ENCODE measurements around the gene ZBED3.
"Not testable (repeated sequence)": the region's sequence is repeated elsewhere in the genome, so short reads cannot be mapped to it uniquely, and the experiment has no call there.

ZBED3 gene

DNA sequence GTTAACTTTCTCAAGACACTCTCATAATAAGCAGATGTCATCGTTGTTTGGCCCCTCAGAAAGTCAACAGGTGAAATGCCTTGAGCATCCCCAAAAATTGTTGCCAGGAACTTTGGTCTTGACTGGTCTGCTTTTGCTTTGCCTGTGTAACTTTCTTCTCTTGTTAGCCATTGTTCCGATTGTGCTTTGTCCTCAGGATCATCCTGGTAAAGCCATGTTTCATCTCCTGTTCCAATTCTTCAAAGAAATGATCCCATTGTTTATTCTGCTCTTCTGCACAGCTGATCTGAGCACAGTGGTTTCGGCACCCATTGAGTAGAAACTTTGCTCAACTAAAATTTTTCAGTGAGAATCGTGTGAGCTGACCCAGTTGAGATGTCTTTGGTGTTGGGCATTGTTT is 8.1 kb upstream of the ZBED3 start:
- DNase-seq (ENCODE audit: low spot score) = no peak
- Histone ChIP-seq H3K27ac (no peak overlapping the region), H3K4me3 (no peak overlapping the region)
- TF ChIP-seq, protein P1, sequence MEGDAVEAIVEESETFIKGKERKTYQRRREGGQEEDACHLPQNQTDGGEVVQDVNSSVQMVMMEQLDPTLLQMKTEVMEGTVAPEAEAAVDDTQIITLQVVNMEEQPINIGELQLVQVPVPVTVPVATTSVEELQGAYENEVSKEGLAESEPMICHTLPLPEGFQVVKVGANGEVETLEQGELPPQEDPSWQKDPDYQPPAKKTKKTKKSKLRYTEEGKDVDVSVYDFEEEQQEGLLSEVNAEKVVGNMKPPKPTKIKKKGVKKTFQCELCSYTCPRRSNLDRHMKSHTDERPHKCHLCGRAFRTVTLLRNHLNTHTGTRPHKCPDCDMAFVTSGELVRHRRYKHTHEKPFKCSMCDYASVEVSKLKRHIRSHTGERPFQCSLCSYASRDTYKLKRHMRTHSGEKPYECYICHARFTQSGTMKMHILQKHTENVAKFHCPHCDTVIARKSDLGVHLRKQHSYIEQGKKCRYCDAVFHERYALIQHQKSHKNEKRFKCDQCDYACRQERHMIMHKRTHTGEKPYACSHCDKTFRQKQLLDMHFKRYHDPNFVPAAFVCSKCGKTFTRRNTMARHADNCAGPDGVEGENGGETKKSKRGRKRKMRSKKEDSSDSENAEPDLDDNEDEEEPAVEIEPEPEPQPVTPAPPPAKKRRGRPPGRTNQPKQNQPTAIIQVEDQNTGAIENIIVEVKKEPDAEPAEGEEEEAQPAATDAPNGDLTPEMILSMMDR (IDR thresholded peaks at IDR 0.05) = no peak

DNA sequence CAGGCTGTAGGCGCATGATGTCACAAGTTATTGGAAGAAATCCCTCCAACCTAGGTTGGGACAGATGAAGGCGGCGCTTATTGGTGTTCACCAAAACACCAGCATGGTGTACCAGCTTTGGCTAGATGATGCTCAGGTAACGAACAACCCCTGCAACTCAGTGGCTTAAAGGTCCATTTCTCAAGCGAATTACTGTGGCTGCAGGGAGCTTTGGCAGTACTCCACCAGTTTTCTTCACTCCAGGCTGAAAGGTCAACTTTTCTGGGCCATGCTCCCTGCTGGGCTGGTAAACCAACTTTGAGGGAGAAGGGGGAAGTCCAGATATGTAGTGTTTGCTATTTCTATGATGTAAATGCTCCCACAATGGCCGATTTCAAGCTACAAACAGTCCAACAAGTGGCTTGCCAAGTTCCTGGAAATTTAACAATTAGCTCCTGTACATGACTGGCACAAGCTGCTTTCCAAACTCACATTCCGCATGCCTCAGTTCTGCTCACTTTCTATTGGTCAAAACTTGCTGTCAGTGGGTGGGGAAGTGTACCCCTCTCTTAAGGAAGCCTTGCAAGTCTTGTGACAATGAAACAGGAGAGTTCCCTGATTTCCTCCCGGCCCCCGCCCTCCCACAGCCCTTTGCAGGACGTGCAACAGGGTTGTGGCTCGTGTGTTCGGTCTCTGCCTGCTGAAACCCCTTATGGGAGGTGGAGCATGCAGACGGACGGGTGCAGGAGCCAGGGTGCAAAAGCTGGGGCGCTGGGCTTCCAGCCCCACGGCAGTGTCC is 588 bp upstream of the ZBED3 start:
- H3K27ac ChIP-seq = peak overlapping the region; percentile 90 to 96
- TF ChIP-seq, protein P1 (IDR thresholded peaks at IDR 0.05) = no peak
- H3K4me3 ChIP-seq = peak overlapping the region; percentile 96
- no peak for DNase-seq (ENCODE audit: low spot score)

DNA sequence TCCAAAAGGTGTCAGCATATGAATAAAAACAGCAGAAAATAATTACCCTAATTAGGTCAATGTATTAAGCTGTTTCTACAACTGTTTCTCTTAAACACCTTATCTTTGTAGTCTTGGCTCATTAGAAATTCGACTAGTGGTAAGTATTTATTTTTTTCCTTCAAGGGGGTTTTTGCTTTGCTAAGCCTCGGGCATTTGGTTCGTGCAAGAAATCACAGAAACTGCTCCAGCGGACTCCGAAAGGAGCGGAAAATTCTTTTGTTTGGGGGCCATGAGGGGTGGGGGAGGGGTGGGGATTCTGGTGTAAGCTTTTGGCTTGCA is 757 bp downstream of the ZBED3 start:
- TF ChIP-seq, protein P1 (IDR thresholded peaks at IDR 0.05) = no peak
- Histone ChIP-seq H3K4me3 (peak overlapping the region; percentile 96), H3K27ac (peak overlapping the region; percentile 90 to 96)
- DNase-seq (ENCODE audit: low spot score) = no peak

DNA sequence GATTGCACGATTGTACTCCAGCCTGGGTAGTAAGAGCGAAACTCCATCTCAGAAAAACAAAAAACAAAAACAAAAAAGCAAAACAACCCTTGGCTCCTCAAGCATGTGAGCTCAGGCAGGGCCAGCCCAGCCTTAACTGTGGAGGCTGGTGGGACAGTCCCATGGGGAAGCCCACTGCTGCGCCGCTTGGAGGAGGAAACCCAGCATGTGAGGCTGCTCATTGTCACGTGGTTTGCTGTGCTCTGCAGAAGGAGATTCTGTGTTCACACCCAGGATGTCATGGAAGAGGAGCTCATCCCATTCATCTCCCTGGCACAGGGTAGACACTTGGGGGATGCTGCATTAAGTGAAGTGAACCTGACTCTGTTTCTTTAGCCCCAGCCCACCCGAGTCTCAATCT is 4.0 kb downstream of the ZBED3 start:
- DNase-seq (ENCODE audit: low spot score) = no peak
- Histone ChIP-seq H3K4me3 (no peak overlapping the region), H3K27ac (no peak overlapping the region)
- TF ChIP-seq, protein P1 (IDR thresholded peaks at IDR 0.05) = no peak

DNA sequence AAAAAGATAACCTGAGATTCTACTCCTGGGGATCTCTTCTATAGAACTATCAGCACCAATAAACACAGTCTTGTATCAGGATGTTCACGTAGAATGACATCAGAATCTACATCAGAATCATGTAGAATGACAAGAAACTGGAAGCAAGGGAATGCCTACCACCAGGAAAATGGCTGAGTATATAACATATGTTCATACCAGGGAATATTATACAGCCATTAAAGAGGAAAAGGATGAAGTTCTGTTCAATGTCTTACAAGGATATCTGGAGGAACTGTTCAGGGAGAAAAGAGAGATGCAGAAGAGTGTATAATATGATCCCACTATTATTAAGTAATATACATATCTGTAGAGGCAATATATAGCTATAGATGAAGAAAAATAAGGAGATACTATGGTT is 4.8 kb downstream of the ZBED3 start:
- TF ChIP-seq, protein P1 (IDR thresholded peaks at IDR 0.05) = no peak
- no peak for DNase-seq (ENCODE audit: low spot score)
- no peak overlapping the region for H3K4me3 ChIP-seq
- H3K27ac ChIP-seq = no peak overlapping the region

DNA sequence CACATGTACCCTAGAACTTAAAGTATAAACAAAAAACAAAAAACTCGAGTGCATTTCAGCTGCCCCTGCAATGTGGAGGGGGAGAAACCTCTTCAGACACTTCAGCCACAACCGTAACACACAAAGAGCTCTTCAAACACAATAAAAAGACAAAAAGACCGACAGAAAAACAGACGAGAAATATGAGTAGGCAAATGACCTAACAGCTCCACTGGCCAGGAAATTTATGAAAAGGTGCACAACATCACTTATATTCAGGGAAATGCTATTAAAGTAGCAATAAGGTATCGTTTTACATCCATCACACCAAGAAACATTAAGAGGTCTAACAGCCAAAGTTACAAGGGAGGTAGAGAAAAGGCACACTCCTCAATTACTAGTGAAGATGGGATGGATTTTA is 6.2 kb downstream of the ZBED3 start:
- TF ChIP-seq, protein P1 (IDR thresholded peaks at IDR 0.05) = no peak
- no peak for DNase-seq (ENCODE audit: low spot score)
- H3K4me3 ChIP-seq = no peak overlapping the region
- H3K27ac ChIP-seq = no peak overlapping the region

DNA sequence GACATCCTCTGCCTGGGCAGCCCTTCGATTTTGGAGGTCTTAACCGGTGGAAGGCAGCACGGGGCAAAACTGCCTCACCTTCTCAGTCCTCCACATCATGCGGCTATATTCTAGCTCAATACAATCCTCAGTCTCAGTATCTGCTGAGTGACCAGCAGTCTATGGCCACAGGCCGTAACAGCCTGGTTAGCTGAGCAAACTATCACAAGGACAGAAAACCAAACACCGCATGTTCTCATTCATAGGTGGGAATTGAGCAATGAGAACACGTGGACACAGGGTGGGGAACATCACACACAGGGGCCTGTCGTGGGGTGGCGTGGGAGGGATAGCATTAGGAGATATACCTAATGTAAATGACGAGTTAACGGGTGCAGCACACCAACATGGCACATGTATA is 6.6 kb downstream of the ZBED3 start:
- not testable (repeated sequence) for DNase-seq (ENCODE audit: low spot score); H3K4me3 ChIP-seq

More for the DNA sequence above, 6.6 kb downstream of the ZBED3 start:
- not testable (repeated sequence) for H3K27ac ChIP-seq
